GM13977 (cell line): ENCODE results near the gene LTBP4.

Experiments used
- DNase-seq: peaks from one replicate; pipeline ENCODE4 v3.0.0; 2012; ENCODE audit warnings: low spot score
- in situ Hi-C: fragments of 300-500 bp; cut with MboI; formaldehyde crosslinking; loops from one replicate; pipeline ENCODE4 v1.12.0; 2022; ENCODE audit warnings: low sequenced_read_pairs, low pct_unique_long_range_greater_than_20kb, mixed read lengths, inconsistent platforms; ENCODE audit not compliant: unreplicated experiment
- TF ChIP-seq, protein P1 (sequence below): IDR thresholded peaks from 2 replicates; pipeline ENCODE4 v1.5.1; 2012; ENCODE audit warnings: mild to moderate bottlenecking, control low read depth; ENCODE audit not compliant: insufficient read depth; ENCODE audit errors: extremely low read depth, missing control alignments

Gene LTBP4

DNA sequence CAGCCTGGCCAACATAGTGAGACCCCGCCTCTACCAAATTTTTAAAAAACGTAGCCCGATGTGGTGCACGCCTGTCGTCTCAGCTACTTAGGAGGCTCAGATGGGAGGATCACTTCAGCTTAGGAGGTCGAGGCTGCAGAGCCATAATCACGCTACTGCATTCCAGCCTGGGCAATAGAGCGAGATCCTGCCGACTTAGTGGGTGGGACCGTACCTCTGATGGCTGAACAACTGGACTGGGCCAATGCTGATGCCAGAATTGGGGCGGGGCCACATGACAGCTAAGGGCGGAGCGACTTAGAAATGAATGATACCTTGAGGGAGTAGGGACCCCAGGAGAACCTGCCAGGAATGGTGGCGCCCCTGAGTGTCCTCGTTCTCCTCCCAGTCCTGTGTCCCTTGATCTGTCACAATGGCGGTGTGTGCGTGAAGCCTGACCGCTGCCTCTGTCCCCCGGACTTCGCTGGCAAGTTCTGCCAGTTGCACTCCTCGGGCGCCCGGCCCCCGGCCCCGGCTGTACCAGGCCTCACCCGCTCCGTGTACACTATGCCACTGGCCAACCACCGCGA lies 3.6 kb downstream of the LTBP4 start:
- in situ Hi-C loops, result loop anchor here (25.0 kb wide), 1 partner anchor 292 kb away; no protein-coding TSS in a partner anchor
- no peak for DNase-seq
- TF ChIP-seq, protein P1, sequence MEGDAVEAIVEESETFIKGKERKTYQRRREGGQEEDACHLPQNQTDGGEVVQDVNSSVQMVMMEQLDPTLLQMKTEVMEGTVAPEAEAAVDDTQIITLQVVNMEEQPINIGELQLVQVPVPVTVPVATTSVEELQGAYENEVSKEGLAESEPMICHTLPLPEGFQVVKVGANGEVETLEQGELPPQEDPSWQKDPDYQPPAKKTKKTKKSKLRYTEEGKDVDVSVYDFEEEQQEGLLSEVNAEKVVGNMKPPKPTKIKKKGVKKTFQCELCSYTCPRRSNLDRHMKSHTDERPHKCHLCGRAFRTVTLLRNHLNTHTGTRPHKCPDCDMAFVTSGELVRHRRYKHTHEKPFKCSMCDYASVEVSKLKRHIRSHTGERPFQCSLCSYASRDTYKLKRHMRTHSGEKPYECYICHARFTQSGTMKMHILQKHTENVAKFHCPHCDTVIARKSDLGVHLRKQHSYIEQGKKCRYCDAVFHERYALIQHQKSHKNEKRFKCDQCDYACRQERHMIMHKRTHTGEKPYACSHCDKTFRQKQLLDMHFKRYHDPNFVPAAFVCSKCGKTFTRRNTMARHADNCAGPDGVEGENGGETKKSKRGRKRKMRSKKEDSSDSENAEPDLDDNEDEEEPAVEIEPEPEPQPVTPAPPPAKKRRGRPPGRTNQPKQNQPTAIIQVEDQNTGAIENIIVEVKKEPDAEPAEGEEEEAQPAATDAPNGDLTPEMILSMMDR, result no peak

DNA sequence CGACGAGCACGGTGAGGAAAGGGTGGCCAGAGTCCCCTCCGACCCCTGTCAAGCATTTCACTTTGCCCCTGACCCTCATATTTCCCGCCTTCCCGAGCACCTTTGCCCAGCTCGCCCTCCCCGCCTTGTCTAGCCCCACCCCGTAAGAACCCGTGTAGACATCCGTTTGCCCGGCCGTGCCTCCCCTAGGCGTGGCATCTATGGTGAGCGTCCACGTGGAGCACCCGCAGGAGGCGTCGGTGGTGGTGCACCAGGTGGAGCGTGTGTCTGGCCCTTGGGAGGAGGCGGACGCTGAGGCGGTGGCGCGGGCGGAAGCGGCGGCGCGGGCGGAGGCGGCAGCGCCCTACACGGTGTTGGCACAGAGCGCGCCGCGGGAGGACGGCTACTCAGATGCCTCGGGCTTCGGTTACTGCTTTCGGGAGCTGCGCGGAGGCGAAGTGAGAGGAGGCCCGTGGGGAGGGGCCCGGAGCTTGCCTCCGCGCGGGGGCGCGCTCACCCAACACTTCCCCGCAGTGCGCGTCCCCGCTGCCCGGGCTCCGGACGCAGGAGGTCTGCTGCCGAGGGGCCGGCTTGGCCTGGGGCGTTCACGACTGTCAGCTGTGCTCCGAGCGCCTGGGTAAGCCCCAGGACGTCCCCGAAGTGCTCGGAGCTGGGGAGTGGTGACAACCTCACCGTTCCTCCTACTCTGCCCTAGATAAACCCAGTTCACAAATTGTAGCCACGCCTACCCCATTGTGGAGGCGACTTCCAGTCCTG lies 4.2 kb downstream of the LTBP4 start:
- DNase-seq, result peak; percentile 92
- TF ChIP-seq, protein P1, result peak; percentile 52
- in situ Hi-C loops, result loop anchor here (25.0 kb wide), 1 partner anchor 293 kb away; no protein-coding TSS in a partner anchor

DNA sequence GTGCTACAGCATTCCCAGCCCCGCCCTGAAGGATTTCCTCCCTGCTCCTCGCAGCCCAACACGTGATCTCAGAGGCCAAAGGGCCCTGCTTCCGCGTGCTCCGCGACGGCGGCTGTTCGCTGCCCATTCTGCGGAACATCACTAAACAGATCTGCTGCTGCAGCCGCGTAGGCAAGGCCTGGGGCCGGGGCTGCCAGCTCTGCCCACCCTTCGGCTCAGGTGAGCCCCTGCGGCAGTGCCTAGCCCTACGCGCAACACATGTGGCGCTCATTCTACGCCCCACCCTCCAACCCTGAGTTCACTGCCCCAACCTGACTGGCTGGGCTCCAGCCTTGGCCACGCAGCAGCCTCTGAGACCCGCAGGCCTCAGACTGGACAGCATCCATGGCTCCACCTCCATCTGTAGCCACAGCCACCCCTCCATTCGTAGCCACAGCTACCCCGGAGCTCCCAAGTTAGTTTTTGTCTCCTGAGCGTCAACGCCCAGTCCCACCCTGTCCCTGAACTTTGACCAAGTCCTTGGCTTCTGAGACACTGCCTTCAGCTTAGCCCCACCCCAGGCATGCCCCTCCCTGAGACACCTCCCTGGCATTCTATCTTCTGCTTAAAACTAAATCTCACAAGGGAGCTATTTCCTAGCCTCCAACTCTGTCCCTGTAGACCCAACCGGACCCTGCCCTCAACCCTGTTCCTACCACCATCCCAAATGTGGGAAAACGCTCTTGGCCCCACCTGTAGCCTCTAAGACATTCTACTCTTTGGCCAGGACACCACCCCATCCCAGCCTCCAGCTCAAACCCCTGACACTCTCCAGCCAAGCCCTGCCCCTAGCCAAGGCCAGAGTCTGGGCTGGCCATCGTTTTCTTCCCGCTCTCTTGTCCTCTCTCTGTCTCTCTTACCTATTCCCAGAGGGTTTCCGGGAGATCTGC lies 6.4 kb downstream of the LTBP4 start:
- TF ChIP-seq, protein P1, result no peak
- in situ Hi-C loops, result loop anchor here (25.0 kb wide), 1 partner anchor 295 kb away; no protein-coding TSS in a partner anchor
- no peak for DNase-seq

DNA sequence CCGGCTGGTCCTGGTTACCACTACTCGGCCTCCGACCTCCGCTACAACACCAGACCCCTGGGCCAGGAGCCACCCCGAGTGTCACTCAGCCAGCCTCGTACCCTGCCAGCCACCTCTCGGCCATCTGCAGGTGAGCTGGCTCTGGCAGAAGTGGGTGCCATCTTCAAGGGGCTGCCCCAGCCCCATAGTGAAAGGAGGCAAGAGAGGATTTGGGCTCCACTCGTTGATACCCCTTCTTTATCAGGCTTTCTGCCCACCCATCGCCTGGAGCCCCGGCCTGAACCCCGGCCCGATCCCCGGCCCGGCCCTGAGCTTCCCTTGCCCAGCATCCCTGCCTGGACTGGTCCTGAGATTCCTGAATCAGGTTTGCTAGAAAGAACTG lies 7.1 kb downstream of the LTBP4 start:
- TF ChIP-seq, protein P1, result no peak
- in situ Hi-C loops, result loop anchor here (25.0 kb wide), 1 partner anchor 296 kb away; no protein-coding TSS in a partner anchor
- DNase-seq, result no peak

DNA sequence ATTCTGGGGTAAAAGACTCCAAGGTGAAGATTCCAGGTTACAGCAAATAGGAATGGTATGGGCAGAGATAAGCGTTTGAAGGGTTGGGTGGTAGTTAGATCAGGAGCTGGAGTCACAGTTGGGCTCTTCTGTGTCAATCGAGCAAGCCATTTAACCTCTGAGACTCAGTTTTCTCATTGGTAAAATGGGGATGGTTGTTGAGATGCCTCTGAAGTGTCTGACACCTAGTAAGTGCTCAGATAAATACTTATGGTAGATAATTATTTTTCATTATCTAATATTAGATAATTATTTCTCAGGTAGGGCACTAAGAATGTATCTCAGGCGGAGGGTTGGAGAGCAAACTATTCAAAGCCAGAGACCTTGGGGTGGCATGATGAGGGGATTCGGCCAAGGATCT lies 7.8 kb downstream of the LTBP4 start:
- DNase-seq, result no peak
- TF ChIP-seq, protein P1, result no peak
- in situ Hi-C loops, result loop anchor here (25.0 kb wide), 1 partner anchor 297 kb away; no protein-coding TSS in a partner anchor
